ENCODE data around the gene CTDSPL2.
"Not testable (repeated sequence)": the region's sequence is repeated elsewhere in the genome, so short reads cannot be mapped to it uniquely, and the experiment has no call there.

Gene CTDSPL2

GRCh38 chr15:44485880-44486279 lies 58.5 kb downstream of the CTDSPL2 start:
- no peak for DNase-seq

DNA sequence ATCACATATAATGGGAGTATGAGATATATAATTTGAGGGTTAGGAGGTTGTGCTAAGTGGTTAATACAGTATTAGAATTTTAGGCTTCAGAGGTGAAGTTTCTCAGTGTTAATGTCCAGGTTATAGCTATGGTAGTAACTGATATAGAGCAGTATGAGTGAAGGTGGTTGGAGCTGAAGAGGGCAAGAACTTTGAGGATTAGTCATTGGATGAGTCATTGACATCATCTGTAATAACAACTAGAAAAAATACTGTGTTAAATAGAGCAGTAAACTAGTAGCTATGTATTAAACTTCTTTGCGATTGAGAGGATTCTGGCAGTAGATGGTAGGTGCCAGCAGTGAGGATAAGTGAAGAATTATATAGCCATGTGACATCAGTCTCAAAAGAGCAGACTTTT lies 62.0 kb downstream of the CTDSPL2 start:
- no peak for DNase-seq

- no peak for DNase-seq
Measured at GRCh38 chr15:44490622-44491021, 63.2 kb downstream of the CTDSPL2 start.

GRCh38 chr15:44492040-44492439 lies 64.6 kb downstream of the CTDSPL2 start:
- DNase-seq, result no peak

GRCh38 chr15:44492672-44493071 lies 65.2 kb downstream of the CTDSPL2 start:
- no peak for DNase-seq

DNA sequence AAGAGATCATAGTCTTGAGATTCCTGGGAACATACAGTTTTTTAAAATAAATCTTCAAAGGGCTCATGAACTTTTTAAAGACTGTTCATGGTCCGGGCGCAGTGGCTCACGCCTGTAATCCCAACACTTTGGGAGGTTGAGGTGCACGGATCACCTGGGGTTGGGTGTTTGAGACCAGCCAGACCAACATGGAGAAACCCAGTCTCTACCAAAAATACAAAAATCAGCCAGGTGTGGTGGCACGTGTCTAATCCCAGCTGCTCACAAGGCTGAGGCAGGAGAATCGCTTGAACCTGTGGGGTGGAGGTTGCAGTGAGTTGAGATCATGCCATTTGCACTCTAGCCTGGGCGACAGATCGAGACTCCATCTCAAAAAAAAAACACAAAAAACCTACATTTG lies 68.1 kb downstream of the CTDSPL2 start:
- no peak for DNase-seq

DNA sequence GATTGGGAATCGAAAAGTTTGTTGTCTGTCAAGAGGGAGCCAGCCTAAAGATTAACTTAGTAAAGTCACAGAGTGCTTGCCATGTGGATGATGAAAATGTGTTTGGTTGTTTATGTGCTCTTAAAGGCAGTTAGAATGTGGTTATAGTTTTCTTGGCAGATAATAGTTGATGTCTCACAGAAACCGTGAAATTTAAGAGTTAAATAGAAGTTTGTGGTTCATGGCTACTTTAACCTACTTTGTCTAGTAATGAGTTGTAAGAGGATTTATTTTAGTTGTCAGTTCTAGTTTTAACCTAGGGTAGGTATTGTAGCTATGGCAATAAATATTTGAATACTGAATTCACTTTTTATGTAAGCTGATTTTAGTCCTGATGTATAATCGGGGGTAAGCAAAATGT lies 73.1 kb downstream of the CTDSPL2 start:
- no peak for DNase-seq

DNA sequence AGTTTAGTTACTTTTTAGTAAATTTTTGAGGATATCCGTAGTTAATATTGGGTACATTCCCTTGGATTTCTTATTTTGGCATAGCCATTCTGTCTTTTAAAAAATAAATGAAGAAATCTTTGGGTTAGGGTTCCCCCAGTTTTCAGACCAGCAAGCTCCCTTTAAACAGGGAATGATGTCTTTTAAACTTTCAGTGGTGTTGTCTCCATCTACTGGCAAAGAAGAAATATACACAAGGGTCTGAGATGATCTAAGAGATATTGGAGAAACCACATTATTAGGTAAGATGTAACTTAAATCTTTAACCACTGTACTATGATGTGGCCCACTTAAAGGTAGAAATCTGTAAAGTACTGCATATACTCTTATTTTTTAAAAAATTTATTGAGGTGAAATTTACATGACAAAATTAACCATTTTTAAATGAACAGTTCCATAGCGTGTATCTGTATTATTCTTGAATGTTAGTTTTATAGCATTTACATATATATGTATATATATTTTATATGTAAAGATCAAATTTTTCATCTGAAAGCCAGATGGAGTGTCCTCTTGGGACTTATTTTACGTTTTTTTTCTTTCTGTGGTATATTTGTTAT lies 74.4 kb downstream of the CTDSPL2 start:
- no peak for DNase-seq

DNA sequence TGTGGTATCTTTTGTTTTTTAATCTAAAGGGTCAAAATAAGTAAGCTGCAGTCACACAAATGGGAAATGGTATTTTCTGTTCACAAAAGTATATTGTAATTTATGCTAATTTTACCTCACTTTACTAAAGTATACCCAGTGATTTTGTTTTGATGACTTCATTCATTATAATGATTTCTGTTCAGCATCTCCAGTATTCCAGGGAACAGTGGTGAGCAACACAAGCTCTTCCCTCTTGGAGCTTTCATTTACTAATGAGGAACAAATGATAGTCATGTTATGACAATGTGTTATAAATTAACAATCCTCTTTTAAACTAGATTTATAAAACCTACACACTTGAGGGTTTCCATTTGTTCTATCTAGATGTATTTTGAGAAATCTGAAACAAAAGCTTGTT lies 89.0 kb downstream of the CTDSPL2 start:
- no peak for DNase-seq

DNA sequence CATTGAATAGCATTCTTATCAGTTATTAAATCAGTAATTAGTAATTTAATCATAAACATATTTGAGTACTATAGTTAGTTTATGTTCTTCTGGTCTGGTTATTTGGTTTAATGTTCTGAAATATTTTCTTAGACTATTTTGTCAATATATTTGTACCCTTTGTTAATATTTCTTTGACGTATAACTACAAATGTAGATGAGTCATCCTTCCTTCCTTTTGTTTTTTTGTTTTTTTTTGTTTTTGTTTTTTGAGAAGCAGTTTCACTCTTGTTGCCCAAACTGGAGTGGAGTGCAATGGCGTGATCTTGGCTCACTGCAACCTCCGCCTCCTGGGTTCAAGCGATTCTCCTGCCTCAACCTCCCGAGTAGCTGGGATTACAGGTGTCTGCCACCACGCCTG lies 92.1 kb downstream of the CTDSPL2 start:
- DNase-seq, result no peak

DNA sequence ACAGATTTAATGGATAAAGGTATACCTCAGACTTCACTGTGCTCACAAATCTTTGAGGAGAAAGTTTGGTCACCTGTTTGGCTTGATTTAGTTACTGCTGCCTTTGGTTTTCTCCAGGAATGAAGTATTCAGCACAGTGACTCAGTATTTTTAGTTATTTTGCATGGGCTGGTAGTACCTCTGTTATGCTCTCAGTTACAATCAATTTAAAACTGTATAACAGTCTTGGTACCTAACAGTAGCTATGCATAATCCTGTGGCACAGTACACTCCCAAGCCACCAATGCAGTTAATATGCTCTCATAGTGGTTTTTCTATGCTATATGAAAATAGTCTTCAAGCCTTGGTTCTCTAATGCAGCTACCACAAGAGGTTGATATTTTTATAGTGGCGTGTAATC lies 97.6 kb downstream of the CTDSPL2 start:
- no peak for DNase-seq

GRCh38 chr15:44527241-44527640 lies 99.8 kb downstream of the CTDSPL2 start:
- no peak for DNase-seq

DNA sequence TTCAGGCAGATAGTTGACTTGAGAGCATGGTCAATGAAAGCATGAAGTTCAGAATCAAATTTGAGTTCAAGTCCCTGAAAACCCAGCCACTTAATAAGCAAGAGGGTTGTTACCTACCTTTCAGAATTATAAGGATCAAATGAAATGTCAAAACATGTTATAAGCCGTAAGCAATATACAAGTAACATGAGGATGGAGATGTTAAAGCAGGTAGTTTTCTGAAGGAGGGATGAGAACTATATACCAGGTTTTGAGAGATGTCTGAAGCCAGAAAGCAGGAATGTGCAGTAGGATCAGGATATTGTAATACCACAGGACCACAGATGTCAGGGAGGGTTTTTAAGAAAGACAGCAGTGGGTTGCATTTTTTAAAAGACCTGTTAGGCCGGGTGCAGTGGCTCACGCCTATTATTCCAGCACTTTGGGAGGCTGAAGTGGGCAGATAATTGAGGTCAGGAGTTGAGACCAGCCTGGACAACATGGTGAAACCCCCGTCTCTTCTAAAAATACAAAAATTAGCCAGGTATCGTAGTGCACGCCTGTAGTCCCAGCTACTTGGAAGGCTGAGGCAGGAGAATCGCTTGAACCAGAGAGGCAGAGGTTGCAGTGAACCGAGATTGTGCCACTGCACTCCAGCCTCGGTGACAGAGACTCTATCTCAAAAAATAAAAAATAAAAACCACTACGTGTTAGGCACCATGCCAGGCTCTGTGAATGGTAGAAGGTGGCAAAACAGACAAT lies 102.6 kb downstream of the CTDSPL2 start:
- no peak for DNase-seq

- no peak for DNase-seq
Measured at GRCh38 chr15:44530653-44531052, 103.2 kb downstream of the CTDSPL2 start.

- DNase-seq, result not testable (repeated sequence)
Measured at GRCh38 chr15:44532275-44532674, 104.8 kb downstream of the CTDSPL2 start.

DNA sequence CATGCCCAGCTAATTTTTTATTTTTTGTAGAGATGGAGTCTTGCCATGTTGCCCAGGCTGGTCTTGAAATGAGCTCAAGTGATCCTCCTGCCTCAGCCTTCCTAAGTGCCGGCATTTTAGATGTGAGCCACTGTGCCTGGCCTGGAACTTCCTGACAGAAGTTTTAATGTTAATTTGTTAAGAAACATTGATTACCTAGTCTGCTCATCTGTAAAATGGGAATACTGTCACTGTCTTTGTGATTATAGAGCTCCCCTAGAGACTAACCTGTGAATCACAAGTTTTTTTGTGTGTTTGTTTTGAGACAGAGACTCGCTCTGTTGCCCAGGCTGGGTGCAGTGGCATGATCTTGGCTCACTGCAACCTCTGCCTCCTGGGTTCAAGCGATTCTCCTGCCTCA lies 105.3 kb downstream of the CTDSPL2 start:
- no peak for DNase-seq

DNA sequence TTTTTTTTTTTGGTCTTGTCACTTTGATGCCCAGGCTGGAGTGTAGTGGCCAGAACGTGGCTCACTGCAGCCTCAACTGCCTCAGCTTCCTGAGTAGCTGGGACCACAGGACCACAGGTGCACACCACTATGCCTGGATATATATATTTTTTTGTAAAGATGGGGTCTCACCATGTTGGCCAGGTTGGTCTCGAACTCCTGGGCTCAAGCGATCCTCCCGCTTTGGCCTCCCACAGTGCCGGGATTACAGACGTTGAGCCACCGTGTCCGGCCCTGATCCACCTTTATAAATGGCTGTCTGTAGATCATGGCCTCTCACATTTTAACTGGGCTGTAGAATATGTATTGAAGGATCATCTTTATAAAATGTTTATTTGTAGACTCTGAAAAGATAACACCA lies 107.7 kb downstream of the CTDSPL2 start:
- no peak for DNase-seq

- DNase-seq, result no peak
Measured at GRCh38 chr15:44535523-44536301, 108.3 kb downstream of the CTDSPL2 start.

DNA sequence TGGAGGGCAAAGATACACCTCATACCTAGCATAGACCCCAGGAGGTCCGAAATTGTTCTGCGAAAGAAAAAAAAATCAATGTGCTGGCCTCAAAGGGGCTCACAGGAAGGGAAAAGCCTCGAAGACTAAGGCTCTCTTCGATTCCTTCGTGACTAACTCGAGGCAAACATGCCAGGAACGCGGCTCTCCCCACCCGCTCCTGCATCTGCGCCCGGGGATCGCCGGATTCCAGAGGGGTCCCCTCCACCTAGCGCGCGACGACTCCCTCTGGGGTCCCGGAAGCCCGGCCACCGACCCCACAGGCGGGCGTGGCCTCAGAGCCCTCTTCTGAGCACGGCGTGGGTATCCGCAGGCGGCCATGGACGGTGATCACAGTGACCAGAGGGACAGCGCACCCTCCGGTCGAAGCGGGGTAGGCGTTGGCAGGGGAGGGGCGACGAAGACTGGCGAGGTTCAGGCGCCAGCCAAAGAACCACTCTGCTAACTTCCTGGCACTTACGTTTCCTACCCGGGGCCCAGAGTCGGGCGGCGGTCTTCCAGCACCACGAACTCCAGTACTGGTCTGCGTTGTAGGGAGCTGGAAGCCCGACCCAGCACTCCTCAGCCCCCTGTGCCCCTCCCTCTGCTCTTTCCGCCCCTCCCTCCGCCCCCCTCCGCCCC lies 109.0 kb downstream of the CTDSPL2 start:
- peak; percentile 67 for DNase-seq

DNA sequence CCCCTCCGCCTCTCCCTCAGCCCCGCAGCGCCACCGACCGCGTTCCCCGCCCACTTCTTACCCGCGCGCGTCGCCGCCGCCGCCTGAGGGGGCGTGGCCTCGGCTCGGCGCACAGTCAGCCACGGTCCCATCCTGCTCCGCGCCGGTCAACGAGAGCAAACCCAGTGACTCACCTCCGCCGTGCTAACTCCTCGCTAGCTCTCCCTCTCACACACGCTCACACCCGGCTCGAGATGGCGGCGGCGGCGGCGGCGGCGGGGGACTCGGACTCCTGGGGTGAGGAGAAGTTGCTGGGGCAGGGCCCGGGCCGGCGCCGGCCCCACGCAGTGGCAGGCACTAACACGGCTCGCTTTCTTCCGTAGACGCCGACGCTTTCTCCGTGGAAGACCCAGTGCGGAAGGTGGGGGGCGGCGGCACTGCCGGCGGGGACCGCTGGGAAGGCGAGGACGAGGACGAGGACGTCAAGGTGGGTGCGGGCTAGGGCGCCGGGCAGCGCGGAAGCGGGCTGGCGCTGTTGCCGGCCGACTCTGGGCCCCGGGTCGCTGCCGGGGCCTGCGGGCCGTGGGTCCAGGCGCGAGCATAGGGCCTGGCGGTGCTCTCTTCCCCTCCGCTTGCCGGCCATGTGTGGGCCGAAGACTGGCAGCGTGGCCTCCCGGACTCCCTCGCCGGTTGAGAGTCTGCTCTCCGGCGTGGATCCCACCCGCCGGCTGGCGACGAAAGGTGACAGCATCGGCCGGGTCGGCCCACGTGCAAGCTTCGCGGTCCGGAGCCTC lies 109.7 kb downstream of the CTDSPL2 start, which contains the start of gene EIF3J:
TSS of gene EIF3J (plus strand) at position 186 of the 773 bp plus-strand sequence. CDS start at position 234, 48 bp downstream.
- peak; percentile 67 for DNase-seq

DNA sequence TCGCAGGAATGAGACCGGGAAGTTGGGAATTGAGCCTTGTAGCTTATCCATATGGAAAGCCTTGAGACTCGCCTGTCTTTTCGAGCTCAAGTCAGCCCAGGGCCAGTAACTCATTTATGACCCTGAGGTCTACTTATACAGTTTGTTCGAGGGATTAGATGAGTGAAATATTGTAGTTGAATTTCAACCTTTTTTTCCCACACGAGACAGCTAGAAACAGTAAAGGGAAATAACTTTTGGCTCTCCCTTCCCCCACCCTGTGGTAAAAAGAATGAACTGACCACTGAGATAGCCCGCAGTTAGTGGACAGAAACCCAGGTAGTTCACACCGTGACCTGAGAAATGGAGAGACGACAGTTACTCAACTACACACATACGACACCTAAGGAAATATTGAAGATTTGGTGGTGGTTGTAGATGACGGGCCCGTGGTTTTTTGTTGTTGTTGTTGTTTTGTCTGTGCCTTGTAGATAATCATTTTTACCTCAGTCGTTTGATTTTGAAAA lies 110.4 kb downstream of the CTDSPL2 start:
- no peak for DNase-seq

- DNase-seq, result no peak
Measured at GRCh38 chr15:44541282-44541958, 114.0 kb downstream of the CTDSPL2 start.
